OCI-LY3 (cell line): Measurements from ENCODE around the gene MUTYH.

Experiments
- H2AFZ ChIP-seq: fragments of 200-600, 300-600 bp; shearing (Covaris generic); 2 replicates; pipeline ENCODE4 v1.6.0; 2014; ENCODE audit warnings: antibody characterized with exemption, low read depth, low read length
- H3K27ac ChIP-seq: fragments of 200-600, 300-600 bp; sonication (generic); 2 replicates; pipeline ENCODE4 v1.5.1; 2014; ENCODE audit warnings: mild to moderate bottlenecking, low read length, moderate library complexity, mixed read lengths
- H3K27me3 ChIP-seq: fragments of 200-600, 300-600 bp; sonication (generic); 2 replicates; pipeline ENCODE4 v1.6.1; 2014; ENCODE audit warnings: low read depth, low read length, mixed read lengths
- H3K36me3 ChIP-seq: fragments of 200-600, 300-600 bp; sonication (generic); replicated peaks from 2 replicates; pipeline ENCODE3; 2014; ENCODE audit warnings: low read depth, low read length, mixed read lengths
- H3K4me1 ChIP-seq: fragments of 300-600, 200-600 bp; sonication (generic); 2 replicates; pipeline ENCODE4 v1.6.1; 2014; ENCODE audit warnings: low read length, mixed read lengths
- H3K4me2 ChIP-seq: fragments of 200-600, 300-600 bp; sonication (generic); 2 replicates; pipeline ENCODE4 v1.6.1; 2014; ENCODE audit warnings: low read length, mixed read lengths
- H3K4me3 ChIP-seq: fragments of 300-600, 200-600 bp; sonication (generic); 2 replicates; pipeline ENCODE4 v1.5.1; 2014; ENCODE audit warnings: antibody characterized with exemption, mild to moderate bottlenecking, low read length, moderate library complexity
- H3K79me2 ChIP-seq: fragments of 300-600, 200-600 bp; shearing (Covaris generic); 2 replicates; pipeline ENCODE4 v1.6.1; 2014; ENCODE audit warnings: mild to moderate bottlenecking, low read length, mixed read lengths
- H3K9ac ChIP-seq: fragments of 300-600, 200-600 bp; shearing (Covaris generic); 2 replicates; pipeline ENCODE4 v1.6.0; 2014; ENCODE audit warnings: mild to moderate bottlenecking, low read length, moderate library complexity
- H3K9me3 ChIP-seq: fragments of 200-600, 300-600 bp; shearing (Covaris generic); 2 replicates; pipeline ENCODE4 v1.6.1; 2014; ENCODE audit warnings: low read length, mixed read lengths; ENCODE audit not compliant: insufficient read depth
- H4K20me1 ChIP-seq: fragments of 200-600, 300-600 bp; sonication (generic); 2 replicates; pipeline ENCODE4 v1.6.1; 2016; ENCODE audit warnings: low read length, mixed read lengths; ENCODE audit not compliant: insufficient read depth
- EZH2phosphoT487 ChIP-seq: fragments of 200-600 bp; shearing (Covaris generic); IDR thresholded peaks from 2 replicates; pipeline ENCODE4 v1.6.1; 2018; ENCODE audit warnings: antibody characterized with exemption, mixed run types, low read depth
- TF ChIP-seq, protein P1 (sequence below): fragments of 200-600, 300-600 bp; sonication (generic); IDR thresholded peaks from 2 replicates; pipeline ENCODE4 v1.5.1; 2014; ENCODE audit warnings: antibody characterized with exemption, low read length, low read depth

MUTYH gene

DNA sequence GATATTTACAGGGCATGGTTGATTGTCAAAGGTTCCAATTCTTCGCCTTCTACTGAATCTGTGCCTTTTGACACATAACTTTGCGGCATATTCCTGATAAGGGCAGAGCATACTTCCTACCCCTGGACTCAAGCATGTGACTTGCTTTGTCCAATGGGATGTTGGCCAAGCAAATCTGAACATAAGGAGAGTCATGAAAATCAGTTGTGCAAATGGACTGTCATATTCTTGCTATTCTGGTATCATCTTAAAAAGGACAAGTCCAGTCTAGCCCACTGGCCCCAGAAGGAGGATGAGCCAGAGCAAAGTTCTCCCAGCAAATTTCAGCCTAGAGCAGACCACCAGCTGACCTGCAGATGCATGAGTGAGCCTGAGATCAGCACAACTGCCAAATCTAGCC, 41.0 kb upstream of the MUTYH start:
- Histone ChIP-seq H3K9ac (no peak overlapping the region), H3K27ac (no peak overlapping the region), H2AFZ (no peak overlapping the region), H3K79me2 (no peaks in the 10 kb centered on the region), H3K9me3 (no peaks in the 10 kb centered on the region), H3K4me1 (no peaks in the 10 kb centered on the region), H3K4me2 (no peak overlapping the region), H3K27me3 (no peaks in the 10 kb centered on the region), H4K20me1 (no peaks in the 10 kb centered on the region), H3K36me3 (no peaks in the 10 kb centered on the region), H3K4me3 (no peak overlapping the region)
- TF ChIP-seq, protein P1, sequence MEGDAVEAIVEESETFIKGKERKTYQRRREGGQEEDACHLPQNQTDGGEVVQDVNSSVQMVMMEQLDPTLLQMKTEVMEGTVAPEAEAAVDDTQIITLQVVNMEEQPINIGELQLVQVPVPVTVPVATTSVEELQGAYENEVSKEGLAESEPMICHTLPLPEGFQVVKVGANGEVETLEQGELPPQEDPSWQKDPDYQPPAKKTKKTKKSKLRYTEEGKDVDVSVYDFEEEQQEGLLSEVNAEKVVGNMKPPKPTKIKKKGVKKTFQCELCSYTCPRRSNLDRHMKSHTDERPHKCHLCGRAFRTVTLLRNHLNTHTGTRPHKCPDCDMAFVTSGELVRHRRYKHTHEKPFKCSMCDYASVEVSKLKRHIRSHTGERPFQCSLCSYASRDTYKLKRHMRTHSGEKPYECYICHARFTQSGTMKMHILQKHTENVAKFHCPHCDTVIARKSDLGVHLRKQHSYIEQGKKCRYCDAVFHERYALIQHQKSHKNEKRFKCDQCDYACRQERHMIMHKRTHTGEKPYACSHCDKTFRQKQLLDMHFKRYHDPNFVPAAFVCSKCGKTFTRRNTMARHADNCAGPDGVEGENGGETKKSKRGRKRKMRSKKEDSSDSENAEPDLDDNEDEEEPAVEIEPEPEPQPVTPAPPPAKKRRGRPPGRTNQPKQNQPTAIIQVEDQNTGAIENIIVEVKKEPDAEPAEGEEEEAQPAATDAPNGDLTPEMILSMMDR, result no peak
- no peak for TF ChIP-seq EZH2phosphoT487

DNA sequence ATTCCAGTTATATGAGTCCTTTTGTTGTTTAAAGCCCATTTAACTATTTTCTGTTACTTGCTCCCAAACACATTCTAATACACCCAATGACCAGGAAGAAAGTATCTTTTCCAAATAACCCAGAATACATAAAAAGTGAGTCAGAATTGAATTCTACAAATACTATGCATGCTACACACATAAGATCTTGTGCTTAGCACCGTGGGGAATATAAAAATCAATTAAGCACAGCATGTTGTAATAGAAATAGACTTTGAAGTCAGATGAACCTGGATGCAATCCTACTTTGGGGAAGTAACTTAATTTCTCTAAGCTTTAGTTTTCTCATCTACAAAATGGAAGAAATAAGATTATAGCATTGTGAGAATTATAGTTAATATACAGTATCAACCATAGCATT, 40.5 kb upstream of the MUTYH start:
- no peak overlapping the region for H2AFZ ChIP-seq
- no peak for TF ChIP-seq EZH2phosphoT487
- TF ChIP-seq, protein P1, result no peak
- no peaks in the 10 kb centered on the region for H3K36me3 ChIP-seq
- no peaks in the 10 kb centered on the region for H3K27me3 ChIP-seq
- no peak overlapping the region for H3K9ac ChIP-seq
- no peaks in the 10 kb centered on the region for H4K20me1 ChIP-seq
- no peak overlapping the region for H3K4me3 ChIP-seq
- no peaks in the 10 kb centered on the region for H3K79me2 ChIP-seq
- no peaks in the 10 kb centered on the region for H3K4me1 ChIP-seq
- no peak overlapping the region for H3K4me2 ChIP-seq
- H3K9me3 ChIP-seq, result no peaks in the 10 kb centered on the region
- H3K27ac ChIP-seq, result no peak overlapping the region

DNA sequence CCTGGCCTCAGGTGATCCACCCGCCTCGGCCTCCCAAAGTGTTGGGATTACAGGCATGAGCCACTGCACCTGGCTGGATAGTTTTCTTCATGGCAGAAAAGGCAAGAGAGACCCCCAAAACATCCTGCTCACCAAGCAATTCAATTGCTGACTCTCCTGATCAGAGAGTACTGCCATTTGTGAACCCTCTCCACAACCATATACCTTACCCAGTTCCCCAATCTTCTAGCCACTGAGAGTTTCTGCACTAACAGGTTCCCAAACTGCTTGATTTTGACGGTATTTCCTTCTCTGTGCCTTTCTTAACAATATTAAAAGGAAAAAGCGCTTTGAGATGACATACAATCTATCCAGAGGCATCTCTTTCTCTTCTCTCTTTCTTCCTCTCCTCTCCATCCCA, 39.9 kb upstream of the MUTYH start:
- no peak overlapping the region for H2AFZ ChIP-seq
- no peak overlapping the region for H3K4me2 ChIP-seq
- H3K4me3 ChIP-seq, result no peak overlapping the region
- H3K27me3 ChIP-seq, result no peaks in the 10 kb centered on the region
- no peak overlapping the region for H3K9ac ChIP-seq
- no peaks in the 10 kb centered on the region for H3K4me1 ChIP-seq
- H3K27ac ChIP-seq, result no peak overlapping the region
- no peaks in the 10 kb centered on the region for H3K9me3 ChIP-seq
- no peak for TF ChIP-seq EZH2phosphoT487
- TF ChIP-seq, protein P1, result no peak
- no peaks in the 10 kb centered on the region for H3K36me3 ChIP-seq
- H4K20me1 ChIP-seq, result no peaks in the 10 kb centered on the region
- no peaks in the 10 kb centered on the region for H3K79me2 ChIP-seq

DNA sequence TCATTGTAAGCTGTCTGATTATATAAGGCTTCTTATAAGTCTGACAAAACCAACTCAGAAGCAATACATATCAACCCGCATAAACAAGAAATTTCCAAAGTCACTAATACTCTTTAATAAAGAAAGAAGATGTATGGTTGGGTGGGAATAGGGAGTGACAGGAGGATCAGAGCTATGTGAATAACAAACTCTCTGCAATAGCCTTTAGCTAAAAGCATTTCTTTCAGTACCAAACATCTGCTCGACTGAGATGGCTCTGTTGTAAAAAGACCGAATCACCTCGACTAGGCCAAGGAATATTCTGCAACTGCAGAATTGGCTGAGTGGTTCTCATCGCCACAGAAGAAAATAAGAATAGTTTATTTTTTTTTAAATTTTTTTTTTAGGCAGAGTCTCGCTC, 39.3 kb upstream of the MUTYH start:
- no peak overlapping the region for H3K9ac ChIP-seq
- no peaks in the 10 kb centered on the region for H3K4me1 ChIP-seq
- no peak overlapping the region for H3K4me2 ChIP-seq
- H3K27ac ChIP-seq, result no peak overlapping the region
- no peaks in the 10 kb centered on the region for H3K79me2 ChIP-seq
- TF ChIP-seq, protein P1, result no peak
- TF ChIP-seq EZH2phosphoT487, result no peak
- no peaks in the 10 kb centered on the region for H3K36me3 ChIP-seq
- no peaks in the 10 kb centered on the region for H3K9me3 ChIP-seq
- no peaks in the 10 kb centered on the region for H4K20me1 ChIP-seq
- H3K4me3 ChIP-seq, result no peak overlapping the region
- H2AFZ ChIP-seq, result no peak overlapping the region
- H3K27me3 ChIP-seq, result no peaks in the 10 kb centered on the region
